Measurements from ENCODE around the gene SPACA6. TPM values are rescaled to one million over a fixed set of nuclear protein-coding genes. Genes with fewer than 3 reads are reported as not detected.

Gene SPACA6
- total and polyA plus RNA-seq, 9 of the 15 experiments (the other 6 are each of a cell fraction or from before 2014, with no cell fraction given) = 1.3 to 17.3 (median 6.2) TPM

DNA sequence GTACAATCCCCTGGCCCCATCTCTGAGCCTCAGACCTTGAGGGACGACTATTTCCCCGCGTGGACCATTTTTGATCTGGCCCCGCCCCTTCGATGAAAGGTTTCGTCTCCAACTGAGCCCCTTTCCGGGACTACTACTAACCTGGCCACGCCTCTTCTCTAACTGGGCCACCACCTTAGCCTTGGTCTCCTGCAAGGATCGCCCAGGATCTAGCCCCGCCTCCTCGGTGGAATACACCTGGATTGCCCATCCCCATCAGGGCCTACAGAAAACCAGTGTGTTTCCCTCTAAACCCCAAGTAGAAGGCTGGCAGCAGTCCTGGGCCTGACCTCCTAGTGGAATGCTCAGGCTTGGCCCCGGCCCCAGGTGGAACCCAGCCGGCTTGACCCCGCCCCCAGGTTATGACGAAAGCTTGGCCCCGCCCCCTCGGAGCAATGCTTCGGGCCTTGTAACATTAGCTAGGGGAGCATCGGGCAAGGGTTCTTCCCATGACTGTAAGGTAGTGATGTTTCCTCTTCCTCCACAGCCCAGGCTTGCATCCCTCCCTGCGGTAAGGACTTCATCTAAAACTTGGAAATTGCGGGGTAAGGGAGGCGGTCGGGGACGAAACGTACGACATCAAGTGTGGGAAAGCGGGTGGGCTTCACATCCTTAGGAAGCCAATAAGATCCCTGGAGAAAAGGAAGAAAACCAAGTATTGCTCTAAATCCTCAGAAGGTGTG, 9.1 kb downstream of the SPACA6 start (continued):
- TF ChIP-seq ZNF780A (CRISPR knock-in tag; IDR thresholded peaks at IDR 0.05) = no peak
- no peak for TF ChIP-seq ZNF589 (CRISPR knock-in tag; IDR thresholded peaks at IDR 0.05; ENCODE audit: low read depth)
- no peak for TF ChIP-seq RFX5 (IDR thresholded peaks at IDR 0.05; ENCODE audit: low read depth, low read length)
- TF ChIP-seq, protein P1, sequence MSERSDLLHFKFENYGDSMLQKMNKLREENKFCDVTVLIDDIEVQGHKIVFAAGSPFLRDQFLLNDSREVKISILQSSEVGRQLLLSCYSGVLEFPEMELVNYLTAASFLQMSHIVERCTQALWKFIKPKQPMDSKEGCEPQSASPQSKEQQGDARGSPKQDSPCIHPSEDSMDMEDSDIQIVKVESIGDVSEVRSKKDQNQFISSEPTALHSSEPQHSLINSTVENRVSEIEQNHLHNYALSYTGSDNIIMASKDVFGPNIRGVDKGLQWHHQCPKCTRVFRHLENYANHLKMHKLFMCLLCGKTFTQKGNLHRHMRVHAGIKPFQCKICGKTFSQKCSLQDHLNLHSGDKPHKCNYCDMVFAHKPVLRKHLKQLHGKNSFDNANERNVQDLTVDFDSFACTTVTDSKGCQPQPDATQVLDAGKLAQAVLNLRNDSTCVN (CRISPR knock-in tag; IDR thresholded peaks at IDR 0.05) = no peak
- no peak for TF ChIP-seq CCAR2 (IDR thresholded peaks at IDR 0.05; ENCODE audit: low read depth, low read length)
- no peak for TF ChIP-seq DMBX1 (CRISPR knock-in tag; IDR thresholded peaks at IDR 0.05; ENCODE audit: borderline replicate concordance)
- no peak for TF ChIP-seq CHD4 (IDR thresholded peaks at IDR 0.05; ENCODE audit: insufficient read depth, insufficient replicate concordance, low read depth, low read length, poor library complexity, severe bottlenecking)
- TF ChIP-seq PYGO2 (tag; IDR thresholded peaks at IDR 0.05) = no peak
- no peak for TF ChIP-seq SMAD3 (CRISPR knock-in tag; conservative IDR thresholded peaks at IDR 0.05)
- TF ChIP-seq, protein P2, sequence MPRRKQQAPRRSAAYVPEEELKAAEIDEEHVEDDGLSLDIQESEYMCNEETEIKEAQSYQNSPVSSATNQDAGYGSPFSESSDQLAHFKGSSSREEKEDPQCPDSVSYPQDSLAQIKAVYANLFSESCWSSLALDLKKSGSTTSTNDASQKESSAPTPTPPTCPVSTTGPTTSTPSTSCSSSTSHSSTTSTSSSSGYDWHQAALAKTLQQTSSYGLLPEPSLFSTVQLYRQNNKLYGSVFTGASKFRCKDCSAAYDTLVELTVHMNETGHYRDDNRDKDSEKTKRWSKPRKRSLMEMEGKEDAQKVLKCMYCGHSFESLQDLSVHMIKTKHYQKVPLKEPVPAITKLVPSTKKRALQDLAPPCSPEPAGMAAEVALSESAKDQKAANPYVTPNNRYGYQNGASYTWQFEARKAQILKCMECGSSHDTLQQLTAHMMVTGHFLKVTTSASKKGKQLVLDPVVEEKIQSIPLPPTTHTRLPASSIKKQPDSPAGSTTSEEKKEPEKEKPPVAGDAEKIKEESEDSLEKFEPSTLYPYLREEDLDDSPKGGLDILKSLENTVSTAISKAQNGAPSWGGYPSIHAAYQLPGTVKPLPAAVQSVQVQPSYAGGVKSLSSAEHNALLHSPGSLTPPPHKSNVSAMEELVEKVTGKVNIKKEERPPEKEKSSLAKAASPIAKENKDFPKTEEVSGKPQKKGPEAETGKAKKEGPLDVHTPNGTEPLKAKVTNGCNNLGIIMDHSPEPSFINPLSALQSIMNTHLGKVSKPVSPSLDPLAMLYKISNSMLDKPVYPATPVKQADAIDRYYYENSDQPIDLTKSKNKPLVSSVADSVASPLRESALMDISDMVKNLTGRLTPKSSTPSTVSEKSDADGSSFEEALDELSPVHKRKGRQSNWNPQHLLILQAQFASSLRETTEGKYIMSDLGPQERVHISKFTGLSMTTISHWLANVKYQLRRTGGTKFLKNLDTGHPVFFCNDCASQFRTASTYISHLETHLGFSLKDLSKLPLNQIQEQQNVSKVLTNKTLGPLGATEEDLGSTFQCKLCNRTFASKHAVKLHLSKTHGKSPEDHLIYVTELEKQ (CRISPR knock-in tag; IDR thresholded peaks at IDR 0.05) = no peak
- no peak for TF ChIP-seq CBX5 (IDR thresholded peaks at IDR 0.05; ENCODE audit: borderline replicate concordance, low read depth)
- no peak for TF ChIP-seq SNRNP70 (optimal IDR thresholded peaks at IDR 0.05; ENCODE audit: low read depth, low read length)
- TF ChIP-seq CHCHD3 (CRISPR knock-in tag; IDR thresholded peaks at IDR 0.05) = no peak
- TF ChIP-seq SIRT6 (IDR thresholded peaks at IDR 0.05; ENCODE audit: low read depth, low read length) = no peak
- TF ChIP-seq NBN (IDR thresholded peaks at IDR 0.05; ENCODE audit: low read depth) = no peak; the same call in 1 of the 2 replicates
- no peak for TF ChIP-seq ZNF311 (CRISPR knock-in tag; IDR thresholded peaks at IDR 0.05)
- TF ChIP-seq, protein P3, sequence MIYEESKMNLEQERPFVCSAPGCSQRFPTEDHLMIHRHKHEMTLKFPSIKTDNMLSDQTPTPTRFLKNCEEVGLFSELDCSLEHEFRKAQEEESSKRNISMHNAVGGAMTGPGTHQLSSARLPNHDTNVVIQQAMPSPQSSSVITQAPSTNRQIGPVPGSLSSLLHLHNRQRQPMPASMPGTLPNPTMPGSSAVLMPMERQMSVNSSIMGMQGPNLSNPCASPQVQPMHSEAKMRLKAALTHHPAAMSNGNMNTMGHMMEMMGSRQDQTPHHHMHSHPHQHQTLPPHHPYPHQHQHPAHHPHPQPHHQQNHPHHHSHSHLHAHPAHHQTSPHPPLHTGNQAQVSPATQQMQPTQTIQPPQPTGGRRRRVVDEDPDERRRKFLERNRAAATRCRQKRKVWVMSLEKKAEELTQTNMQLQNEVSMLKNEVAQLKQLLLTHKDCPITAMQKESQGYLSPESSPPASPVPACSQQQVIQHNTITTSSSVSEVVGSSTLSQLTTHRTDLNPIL (CRISPR knock-in tag; IDR thresholded peaks at IDR 0.05) = no peak
- TF ChIP-seq GTF2A2 (tag; IDR thresholded peaks at IDR 0.05) = no peak
- no peak for TF ChIP-seq ZKSCAN3 (CRISPR knock-in tag; IDR thresholded peaks at IDR 0.05)
- no peak for TF ChIP-seq NCOA2 (IDR thresholded peaks at IDR 0.05; ENCODE audit: partially characterized antibody in 2 of 2)
- no peak for TF ChIP-seq NFYB (IDR thresholded peaks at IDR 0.05; ENCODE audit: extremely low read depth, insufficient read length)
- no peak for TF ChIP-seq HNRNPL (IDR thresholded peaks at IDR 0.05; ENCODE audit: low read depth, low read length)
